Renal cortex interstitium (tissue), 11 donors: Measurements from ENCODE around the gene IER5. TPM values are rescaled to one million over a fixed set of nuclear protein-coding genes. Genes with fewer than 3 reads are reported as not detected.

ENCODE experiments used
- DNase-seq, 11 donors: peaks; one replicate each; pipeline ENCODE4 v3.0.0-alpha.2; 2013; ENCODE audit warnings: low read depth in 9 of 11, low spot score in 4 of 11; ENCODE audit errors: extremely low read depth in 1 of 11
- polyA plus RNA-seq, 3 donors: library from polyadenylated mRNA; unstranded; fragments of 120-200 nt; gene quantifications; one replicate each; pipeline ENCODE4 v1.2.1, GENCODE V29; 2013; ENCODE audit not compliant: insufficient read length in 3 of 3

IER5 gene
- polyA plus RNA-seq, 3 donors = 5.7 to 7.4 (median 5.8) TPM

DNA sequence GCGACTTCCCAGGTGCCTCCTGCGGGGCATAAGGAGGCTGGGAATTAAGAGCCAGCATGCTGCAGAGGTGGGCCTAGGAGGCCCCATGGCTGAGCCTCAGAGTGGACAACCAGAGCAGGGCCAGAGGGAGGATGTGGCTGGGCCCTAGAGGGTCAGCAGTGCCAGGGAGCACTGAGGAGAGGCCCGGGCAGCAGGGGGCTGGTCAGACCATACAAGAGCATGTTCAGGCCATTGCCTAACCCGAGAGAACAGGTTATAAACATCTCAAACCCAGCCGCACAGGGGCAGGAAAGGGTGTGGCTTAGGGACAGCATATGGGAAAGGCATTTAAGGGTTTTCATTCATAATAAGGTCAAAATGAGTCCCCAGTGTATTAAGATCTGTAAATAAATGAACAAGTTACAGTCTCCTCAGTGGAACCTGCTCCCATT lies 51.1 kb downstream of the IER5 start:
- DNase-seq = no peak

DNA sequence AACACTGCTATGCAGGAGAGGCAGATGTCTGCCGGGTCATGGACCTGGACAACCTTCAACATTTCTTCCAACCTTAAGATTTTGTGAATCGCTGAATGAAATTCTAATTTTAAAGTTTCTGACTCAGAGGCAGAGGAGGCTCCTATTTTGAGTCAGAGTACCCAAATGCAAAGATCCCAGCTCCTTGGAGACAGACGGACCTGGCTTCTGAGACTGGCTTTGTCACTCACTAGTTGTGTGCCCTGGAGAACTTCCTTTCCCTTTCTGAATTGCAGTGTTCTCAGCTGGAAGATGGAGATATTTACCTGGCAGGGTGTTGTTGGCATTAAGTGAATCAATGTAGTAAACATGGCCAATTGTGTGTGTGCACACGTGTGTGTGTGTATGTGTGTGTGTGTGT lies 51.9 kb downstream of the IER5 start:
- no peak for DNase-seq

DNA sequence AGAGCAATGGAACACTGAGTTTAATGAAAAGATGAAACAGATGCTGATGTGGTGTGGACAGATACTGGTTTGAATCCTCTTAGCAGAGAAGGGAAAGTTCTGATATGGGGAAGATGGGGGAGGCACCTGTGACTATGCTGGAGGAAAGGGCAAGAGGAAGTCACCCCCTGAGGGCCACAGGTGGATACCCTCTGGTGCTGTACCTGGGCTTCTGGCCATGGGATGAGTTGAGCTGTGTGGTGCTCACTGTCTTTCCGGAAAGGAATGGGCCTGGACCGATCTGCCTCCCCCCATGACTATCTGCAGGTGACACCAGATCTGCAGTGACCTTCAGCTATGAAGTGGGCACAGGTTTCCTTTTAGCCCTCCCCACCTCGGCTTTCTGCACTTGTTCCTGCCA lies 52.4 kb downstream of the IER5 start:
- DNase-seq = no peak

DNA sequence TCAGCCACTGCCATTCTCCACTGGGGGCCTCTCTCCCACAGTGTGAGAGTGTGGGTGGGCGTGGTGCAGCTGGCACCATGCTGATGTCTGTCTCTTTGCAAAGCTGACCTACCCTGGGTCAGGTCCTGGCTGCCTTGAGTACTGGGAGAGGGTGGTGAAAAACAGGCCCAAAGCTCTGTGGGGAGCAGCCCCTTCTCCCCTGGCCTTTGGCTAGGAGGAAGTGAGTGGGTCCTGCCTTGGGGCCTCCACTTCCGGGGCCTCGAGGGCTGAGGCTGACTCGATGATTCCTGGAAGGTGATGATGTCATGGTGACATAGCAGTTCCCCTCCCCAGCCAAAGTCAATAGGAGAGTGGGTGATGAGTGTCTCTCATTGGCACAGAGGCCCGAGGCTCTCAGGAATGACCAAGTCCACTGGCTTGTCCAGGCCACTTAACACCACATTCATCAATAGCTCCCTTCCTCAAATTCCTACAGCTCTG lies 53.0 kb downstream of the IER5 start:
- no peak for DNase-seq

Other genes starting within 250 kb of the IER5 start
- 10 to 100 TPM in 1 of 3 donors, 1 to 10 TPM in 2; 5.8 to 10.6 (median 7.5) TPM for gene KIAA1614, start 175.8 kb upstream of the IER5 start, polyA plus RNA-seq
- 10 to 100 TPM; 27.1 to 29.9 (median 27.6) TPM for gene STX6, start 65.8 kb upstream of the IER5 start, polyA plus RNA-seq
- gene MR1, start 54.7 kb upstream of the IER5 start, polyA plus RNA-seq = 1 to 10 TPM; 2.7 to 5.8 (median 3.5) TPM